Testis (tissue), 3 donors: ENCODE results near the gene DLL3. TPM values are rescaled to one million over a fixed set of nuclear protein-coding genes. Genes with fewer than 3 reads are reported as not detected.
A peak's percentile ranks its signal among the peaks of the same experiment; 100 is the strongest.

Source experiments
- DNase-seq: peaks from one replicate; pipeline ENCODE4 v3.0.0-alpha.2; 2019
- H3K27ac ChIP-seq, 2 donors: fragments of 200-600 bp; sonication (generic); one replicate each; pipeline ENCODE4 v1.5.1; 2019
- H3K27me3 ChIP-seq: fragments of 200-600 bp; sonication (generic); one replicate; pipeline ENCODE4 v1.5.1; 2019
- H3K36me3 ChIP-seq: fragments of 200-600 bp; sonication (generic); one replicate; pipeline ENCODE4 v1.5.1; 2017; ENCODE audit warnings: low read depth; ENCODE audit errors: missing control alignments
- H3K4me1 ChIP-seq: fragments of 200-600 bp; sonication (generic); one replicate; pipeline ENCODE4 v1.5.1; 2019
- H3K4me3 ChIP-seq, 2 donors: fragments of 200-600 bp; sonication (generic); one replicate each; pipeline ENCODE4 v1.5.1; 2017 to 2019
- H3K9me3 ChIP-seq: fragments of 200-600 bp; sonication (generic); one replicate; pipeline ENCODE4 v1.5.1; 2017
- POLR2A ChIP-seq: fragments of 450-650 bp; IDR thresholded peaks from one replicate; pipeline ENCODE4 v1.6.1; 2017; ENCODE audit warnings: antibody characterized with exemption, mild to moderate bottlenecking, moderate library complexity
- WGBS, 2 donors: methylation state at CpG; one replicate each; pipeline ENCODE4 v1.1.5; 2018; 5-methylcytosine and 5-hydroxymethylcytosine counted together
- intact Hi-C: fragments of 100-400 bp; cut with DNase I; formaldehyde crosslinking; loops from one replicate; pipeline ENCODE4 v1.15.1; 2023; ENCODE audit warnings: low total_unique reads
- polyA plus RNA-seq: library from polyadenylated mRNA; stranded (reverse); fragments of 350-450 nt; fragmentation: Illumina TruSeq; extraction: RNeasy Lipid Tissue Mini Kit (QIAGEN cat#74804); gene quantifications from one replicate; pipeline ENCODE4 v1.2.3, GENCODE V29; 2014; ENCODE audit warnings: low read depth, low replicate concordance; ENCODE audit not compliant: insufficient read depth
- total RNA-seq, 2 donors: library from RNA; depleted of rRNA; stranded (reverse); fragments of >200 nt; gene quantifications; one replicate each; pipeline ENCODE4 v1.2.3, GENCODE V29; 2016
- TF ChIP-seq, protein P1 (sequence below), 3 experiments: fragments of 450-650 bp in 2 of 3; fragments of 200-600 bp in 1 of 3; sonication (generic) in 1 of 3; IDR thresholded peaks; one replicate each; pipeline ENCODE4 v1.5.1; 2016 to 2019; ENCODE audit warnings: antibody characterized with exemption in 3 of 3, mild to moderate bottlenecking in 2 of 3, moderate library complexity in 1 of 3

DLL3 gene
- total and polyA plus RNA-seq, 3 donors from 2014 or later: 1.6 to 6.5 (median 4.5) TPM

DNA sequence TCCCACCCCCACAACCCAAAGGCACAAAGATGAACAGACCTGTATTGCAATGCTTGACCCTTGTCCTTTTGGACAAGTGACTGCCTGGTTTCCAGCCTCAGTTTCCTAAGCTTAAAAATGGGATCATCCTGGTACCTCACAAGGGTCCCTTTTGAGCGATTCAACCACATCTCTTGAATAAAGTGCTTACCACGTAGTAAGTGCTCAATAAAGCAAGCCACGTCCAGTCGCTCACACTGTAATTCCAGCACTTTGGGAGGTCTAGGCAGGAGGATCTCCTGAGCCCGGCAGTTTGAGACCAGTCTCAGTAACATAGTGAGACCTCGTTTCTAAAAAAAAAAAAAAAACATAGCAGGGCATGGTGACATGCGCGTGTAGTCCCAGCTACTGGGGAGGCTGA lies 1.2 kb downstream of the DLL3 start:
- H3K27ac ChIP-seq: no peak overlapping the region
- no peak for TF ChIP-seq POLR2A
- TF ChIP-seq, protein P1, sequence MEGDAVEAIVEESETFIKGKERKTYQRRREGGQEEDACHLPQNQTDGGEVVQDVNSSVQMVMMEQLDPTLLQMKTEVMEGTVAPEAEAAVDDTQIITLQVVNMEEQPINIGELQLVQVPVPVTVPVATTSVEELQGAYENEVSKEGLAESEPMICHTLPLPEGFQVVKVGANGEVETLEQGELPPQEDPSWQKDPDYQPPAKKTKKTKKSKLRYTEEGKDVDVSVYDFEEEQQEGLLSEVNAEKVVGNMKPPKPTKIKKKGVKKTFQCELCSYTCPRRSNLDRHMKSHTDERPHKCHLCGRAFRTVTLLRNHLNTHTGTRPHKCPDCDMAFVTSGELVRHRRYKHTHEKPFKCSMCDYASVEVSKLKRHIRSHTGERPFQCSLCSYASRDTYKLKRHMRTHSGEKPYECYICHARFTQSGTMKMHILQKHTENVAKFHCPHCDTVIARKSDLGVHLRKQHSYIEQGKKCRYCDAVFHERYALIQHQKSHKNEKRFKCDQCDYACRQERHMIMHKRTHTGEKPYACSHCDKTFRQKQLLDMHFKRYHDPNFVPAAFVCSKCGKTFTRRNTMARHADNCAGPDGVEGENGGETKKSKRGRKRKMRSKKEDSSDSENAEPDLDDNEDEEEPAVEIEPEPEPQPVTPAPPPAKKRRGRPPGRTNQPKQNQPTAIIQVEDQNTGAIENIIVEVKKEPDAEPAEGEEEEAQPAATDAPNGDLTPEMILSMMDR (IDR thresholded peaks at IDR 0.05): no peak
- intact Hi-C loops: no loop called here
- no peaks in the 10 kb centered on the region for H3K9me3 ChIP-seq
- DNase-seq: no peak
- no peak overlapping the region for H3K4me3 ChIP-seq
- H3K36me3 ChIP-seq: no peaks in the 10 kb centered on the region
- 71 to 79% methylated on average over 8 of the region's 8 CpGs for WGBS, 2 donors
- no peaks in the 10 kb centered on the region for H3K27me3 ChIP-seq
- H3K4me1 ChIP-seq: peaks cover 16% of the 10 kb centered on the region

- intact Hi-C loops: no loop called here
- H3K27me3 ChIP-seq: no peaks in the 10 kb centered on the region
- WGBS, 2 donors: 40 to 53% methylated on average over 4 of the region's 4 CpGs
Observed at GRCh38 chr19:39500543-39500942, 1.8 kb downstream of the DLL3 start.

DNA sequence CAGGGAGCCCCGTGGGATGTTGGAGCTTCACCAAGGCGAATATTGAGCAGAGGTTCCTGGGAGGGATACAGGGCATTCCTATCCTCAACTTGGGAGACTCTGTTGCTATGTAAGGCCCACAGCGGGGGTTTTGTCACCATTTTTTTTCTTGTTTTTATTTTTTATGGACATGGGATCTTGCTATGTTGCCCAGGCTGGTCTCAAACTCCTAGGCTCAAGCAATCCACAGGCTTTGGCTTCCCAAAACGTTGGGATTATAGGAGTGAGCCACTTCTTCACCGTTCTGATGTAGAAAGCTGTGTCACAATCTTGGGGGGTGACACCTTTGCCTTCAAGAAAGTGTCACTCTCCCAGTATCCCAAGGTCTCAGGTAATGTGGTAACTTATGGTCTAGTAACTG lies 2.6 kb downstream of the DLL3 start:
- no peak for DNase-seq
- H3K27me3 ChIP-seq: no peaks in the 10 kb centered on the region
- TF ChIP-seq, protein P1 (IDR thresholded peaks at IDR 0.05): no peak
- TF ChIP-seq POLR2A: no peak
- H3K4me1 ChIP-seq: peaks cover 16% of the 10 kb centered on the region
- intact Hi-C loops: no loop called here
- 72 to 74% methylated on average over 5 of the region's 5 CpGs for WGBS, 2 donors
- H3K4me3 ChIP-seq: no peak overlapping the region
- H3K9me3 ChIP-seq: no peaks in the 10 kb centered on the region
- no peaks in the 10 kb centered on the region for H3K36me3 ChIP-seq
- no peak overlapping the region for H3K27ac ChIP-seq

More at GRCh38 chr19:39500543-39500942, 1.8 kb downstream of the DLL3 start:
- Histone ChIP-seq H3K36me3 (no peaks in the 10 kb centered on the region), H3K4me1 (peaks cover 16% of the 10 kb centered on the region), H3K4me3 (no peak overlapping the region), H3K9me3 (no peaks in the 10 kb centered on the region), H3K27ac (no peak overlapping the region)
- TF ChIP-seq, protein P1 (IDR thresholded peaks at IDR 0.05): no peak
- TF ChIP-seq POLR2A: no peak
- DNase-seq: no peak

DNA sequence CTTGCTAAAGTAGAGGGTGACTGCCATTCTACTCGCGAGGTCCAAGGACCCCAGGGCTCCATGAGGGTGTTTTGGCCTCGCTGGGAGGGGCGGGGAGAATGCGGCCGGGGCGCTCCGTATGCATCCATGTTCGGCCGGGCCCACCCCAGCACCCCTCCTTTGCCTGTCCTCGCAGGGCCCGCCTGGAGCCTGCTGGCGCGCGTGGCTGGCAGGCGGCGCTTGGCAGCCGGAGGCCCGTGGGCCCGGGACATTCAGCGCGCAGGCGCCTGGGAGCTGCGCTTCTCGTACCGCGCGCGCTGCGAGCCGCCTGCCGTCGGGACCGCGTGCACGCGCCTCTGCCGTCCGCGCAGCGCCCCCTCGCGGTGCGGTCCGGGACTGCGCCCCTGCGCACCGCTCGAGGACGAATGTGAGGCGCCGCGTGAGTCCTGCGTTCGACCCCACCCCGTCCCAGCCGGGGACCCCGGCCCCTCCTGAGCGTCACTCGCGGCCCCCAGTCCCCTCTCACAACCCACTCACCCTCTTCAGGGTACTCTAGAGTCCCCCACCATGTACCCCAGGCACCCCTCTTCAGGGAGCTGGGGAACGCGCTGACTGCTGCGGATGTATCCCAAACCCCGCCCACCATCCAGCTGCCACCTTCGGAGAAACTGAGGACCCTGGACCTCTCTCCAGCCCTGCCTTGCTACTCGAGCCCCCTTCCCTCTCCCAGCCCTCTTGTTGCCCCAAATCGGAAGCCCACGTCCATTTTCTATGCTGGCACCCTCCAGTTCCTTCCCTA lies 4.1 kb downstream of the DLL3 start:
- H3K27me3 ChIP-seq: no peaks in the 10 kb centered on the region
- no peaks in the 10 kb centered on the region for H3K9me3 ChIP-seq
- peaks cover 13% of the 10 kb centered on the region for H3K4me1 ChIP-seq
- TF ChIP-seq, protein P1 (IDR thresholded peaks at IDR 0.05): peak; percentile 80 to 96 (median 93)
- no peak for TF ChIP-seq POLR2A
- H3K4me3 ChIP-seq: peak overlapping the region in 1 of 2 donors; percentile 45
- intact Hi-C loops: no loop called here
- H3K36me3 ChIP-seq: no peaks in the 10 kb centered on the region
- DNase-seq: peak; percentile 66
- no peak overlapping the region for H3K27ac ChIP-seq
- 13 to 41% methylated on average over 8 to 68 of the region's 69 CpGs for WGBS, 2 donors

- WGBS, 2 donors: 36 to 44% methylated on average over 7 of the region's 7 CpGs
- TF ChIP-seq, protein P1 (IDR thresholded peaks at IDR 0.05): no peak
- no peak for TF ChIP-seq POLR2A
- intact Hi-C loops: no loop called here
- Histone ChIP-seq H3K36me3 (no peaks in the 10 kb centered on the region), H3K4me3 (peak overlapping the region in 1 of 2 donors; percentile 45), H3K4me1 (no peaks in the 10 kb centered on the region), H3K27ac (no peak overlapping the region), H3K27me3 (no peaks in the 10 kb centered on the region), H3K9me3 (no peaks in the 10 kb centered on the region)
- DNase-seq: no peak
Observed at GRCh38 chr19:39506598-39506943, 7.8 kb downstream of the DLL3 start.
